ENCODE data around the gene RALGDS.
A peak's percentile ranks its signal among the peaks of the same experiment; 100 is the strongest.
"Not testable (repeated sequence)": the region's sequence is repeated elsewhere in the genome, so short reads cannot be mapped to it uniquely, and the experiment has no call there.

RALGDS gene

DNA sequence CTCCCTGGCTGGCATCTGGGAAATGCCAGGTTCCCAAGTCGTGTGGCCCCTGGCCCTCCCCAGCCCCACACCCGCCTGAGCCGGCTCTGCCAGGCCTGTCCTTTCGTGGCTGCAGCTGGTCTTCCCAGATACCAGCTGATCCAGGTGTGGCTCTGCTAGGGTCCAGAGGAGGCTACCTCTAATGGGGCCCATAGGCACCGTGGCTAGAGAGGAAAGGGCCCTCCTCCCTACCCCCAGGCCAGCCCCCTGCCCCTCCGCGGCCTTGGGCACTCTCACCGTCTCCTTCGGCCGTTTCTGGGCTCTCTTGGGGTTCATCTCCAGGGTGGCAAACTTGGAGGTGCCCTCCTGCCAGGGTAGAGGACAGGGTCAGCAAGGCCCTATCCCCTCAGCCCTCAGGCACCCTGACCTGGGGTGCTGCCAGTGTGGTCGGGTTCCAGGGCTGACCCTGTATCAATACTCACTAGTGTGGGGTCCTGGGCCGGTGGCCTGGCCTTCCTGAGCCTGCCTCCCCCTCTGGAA lies 17.0 kb downstream of the RALGDS start:
- DNase-seq = no peak

GRCh38 chr9:133103183-133103986 lies 17.7 kb downstream of the RALGDS start:
- DNase-seq = peak; percentile 68 to 72

- no peak for DNase-seq
Observed at GRCh38 chr9:133102190-133103021, 18.6 kb downstream of the RALGDS start.

- no peak for DNase-seq
Observed at GRCh38 chr9:133101356-133102189, 19.5 kb downstream of the RALGDS start.

DNA sequence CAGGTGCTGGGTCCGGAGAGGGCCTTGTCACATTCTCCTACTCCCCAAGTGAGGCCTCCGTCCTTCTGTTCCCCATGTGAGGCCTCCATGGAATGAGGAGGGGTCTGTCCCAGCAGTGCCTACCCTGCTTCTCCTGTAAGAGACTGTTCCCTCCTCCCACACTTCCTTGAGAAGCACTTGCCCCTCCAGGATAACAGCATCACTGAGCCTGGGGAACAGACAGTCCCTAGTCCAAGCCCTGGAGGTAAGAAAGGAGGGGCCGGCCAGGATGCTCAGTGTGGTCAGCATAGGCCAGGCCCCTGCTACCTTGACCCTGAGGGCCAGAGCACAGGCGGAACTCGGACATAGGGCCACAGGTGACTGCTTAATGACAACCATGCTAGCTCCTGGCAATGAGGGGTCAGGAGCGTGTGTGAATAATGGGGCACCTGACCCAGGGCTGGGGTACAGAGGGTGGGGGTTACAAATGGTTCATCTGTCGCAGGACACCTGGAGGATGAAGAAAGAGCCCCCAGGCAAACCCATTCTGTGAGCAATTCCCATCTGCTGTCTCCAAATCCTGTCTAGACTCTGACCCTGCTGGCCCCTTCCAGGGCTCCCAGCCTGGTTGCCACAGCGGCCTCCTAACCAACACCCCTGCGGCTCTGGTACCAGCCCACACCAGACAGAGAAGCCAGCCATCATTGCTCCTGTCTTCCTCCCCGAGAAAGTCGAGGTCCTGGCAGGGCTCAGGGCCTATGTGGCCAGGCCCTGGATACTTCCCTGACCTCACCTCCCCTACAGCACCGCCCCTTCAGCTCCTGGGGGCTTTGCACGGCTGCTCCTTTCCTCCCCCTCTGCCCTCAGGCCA lies 20.3 kb downstream of the RALGDS start:
- DNase-seq = no peak

DNA sequence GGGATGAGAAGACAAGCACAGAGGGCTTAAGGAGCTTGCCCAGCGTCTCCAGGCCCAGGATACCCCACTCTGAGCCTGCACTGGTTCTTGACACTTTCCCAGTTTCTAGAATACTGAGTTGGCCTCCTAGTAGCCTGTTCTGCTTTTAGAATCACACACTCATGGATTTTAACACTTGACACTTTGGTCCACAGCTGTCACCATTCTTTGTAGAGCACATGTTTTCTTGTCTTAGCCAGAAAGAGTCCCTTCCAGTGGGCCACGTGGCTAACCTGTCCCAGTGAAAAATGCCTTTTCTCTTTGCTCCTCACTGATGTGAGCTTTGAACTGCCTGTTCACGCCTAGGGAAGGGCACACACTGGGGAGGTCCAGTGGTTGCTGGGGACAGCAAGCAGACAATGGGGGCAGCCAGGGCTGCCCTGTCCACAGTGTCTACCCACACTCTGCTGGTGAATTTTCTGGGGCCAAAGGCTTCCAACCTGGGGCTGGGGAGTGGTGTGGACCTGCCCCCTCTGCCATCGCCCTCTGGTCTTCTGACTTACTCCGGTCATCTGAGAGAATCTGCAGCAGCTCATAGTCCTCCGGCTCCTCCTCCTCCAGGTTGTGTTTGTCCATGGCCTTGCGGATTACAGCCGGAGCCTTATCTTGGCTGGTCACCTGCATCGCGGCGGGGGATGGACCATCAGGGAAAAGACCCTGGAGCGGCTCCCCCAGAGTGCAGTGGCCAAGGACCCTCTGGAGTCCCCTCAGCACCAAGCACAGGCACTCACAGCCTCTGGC lies 21.1 kb downstream of the RALGDS start:
- DNase-seq = no peak

GRCh38 chr9:133098871-133099270 lies 22.2 kb downstream of the RALGDS start:
- no peak for DNase-seq

GRCh38 chr9:133098104-133098754 lies 22.8 kb downstream of the RALGDS start:
- DNase-seq = no peak

DNA sequence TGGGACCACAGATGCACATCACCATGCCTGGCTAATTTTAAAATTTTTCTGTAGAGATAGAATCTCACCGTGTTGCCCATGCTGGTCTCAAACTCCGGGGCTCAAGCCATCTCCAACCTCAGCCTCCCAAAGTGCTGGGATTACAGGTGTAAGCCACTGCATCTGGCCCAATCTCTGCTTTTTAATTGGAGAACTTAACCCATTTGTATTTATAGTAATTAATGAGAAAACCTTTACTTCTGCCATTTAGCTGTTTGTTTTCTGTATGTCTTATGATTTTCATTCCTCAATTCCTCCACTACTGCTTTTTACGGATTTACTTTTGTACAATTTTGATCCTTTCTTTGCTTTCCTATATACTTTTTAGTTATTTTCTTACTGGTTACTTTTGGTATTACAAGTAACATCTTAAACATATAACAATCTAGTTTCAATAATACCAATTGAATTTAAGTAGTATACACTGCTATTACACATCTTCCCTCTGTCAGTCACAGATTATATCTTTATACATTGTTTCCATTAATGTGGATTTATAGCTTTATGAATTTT lies 26.1 kb downstream of the RALGDS start:
- DNase-seq = no peak

DNA sequence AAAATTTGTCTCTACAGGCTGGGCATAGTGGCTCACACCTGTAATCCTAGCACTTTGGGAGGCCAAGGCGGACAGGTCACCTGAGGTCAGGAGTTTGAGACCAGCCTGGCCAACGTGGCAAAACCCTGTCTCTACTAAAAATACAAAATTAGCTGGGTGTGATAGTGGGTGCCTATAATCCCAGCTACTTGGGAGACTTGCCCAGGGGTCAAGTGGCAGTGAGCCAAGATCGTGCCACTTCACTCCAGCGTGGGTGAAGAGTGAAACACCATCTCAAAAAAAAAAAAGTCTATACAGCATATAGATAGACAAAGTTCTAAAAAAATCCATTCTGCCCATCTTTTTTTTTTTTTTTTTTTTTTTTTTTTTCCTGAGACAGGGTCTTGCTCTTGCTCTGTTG lies 26.7 kb downstream of the RALGDS start:
- not testable (repeated sequence) for DNase-seq

- DNase-seq = no peak
Observed at GRCh38 chr9:133090752-133091385, 30.2 kb downstream of the RALGDS start.

GRCh38 chr9:133090187-133090586 lies 30.9 kb downstream of the RALGDS start:
- DNase-seq = no peak

GRCh38 chr9:133089271-133089671 lies 31.8 kb downstream of the RALGDS start:
- no peak for DNase-seq

DNA sequence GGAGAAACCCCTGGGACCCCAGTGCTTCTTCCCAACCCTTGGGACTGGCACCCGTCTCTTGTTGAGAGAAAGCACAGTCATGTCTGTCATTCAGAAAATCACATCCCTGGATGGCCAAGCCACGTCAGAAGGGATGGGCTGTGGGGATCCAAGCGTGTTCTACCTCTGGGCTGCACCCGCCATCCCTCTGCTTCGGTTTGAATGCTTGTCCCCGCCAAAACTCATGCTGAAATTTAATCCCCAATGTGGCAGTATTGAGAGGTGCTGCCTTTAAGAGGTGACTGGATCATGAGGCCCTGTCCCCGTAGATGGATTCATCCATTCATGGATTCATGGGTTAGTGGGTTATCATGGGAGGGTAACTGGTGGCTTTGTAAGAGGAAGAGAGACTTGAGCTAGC lies 32.3 kb downstream of the RALGDS start:
- no peak for DNase-seq

GRCh38 chr9:133088146-133088750 lies 32.8 kb downstream of the RALGDS start:
- DNase-seq = no peak

GRCh38 chr9:133087429-133088145 lies 33.5 kb downstream of the RALGDS start:
- no peak for DNase-seq

DNA sequence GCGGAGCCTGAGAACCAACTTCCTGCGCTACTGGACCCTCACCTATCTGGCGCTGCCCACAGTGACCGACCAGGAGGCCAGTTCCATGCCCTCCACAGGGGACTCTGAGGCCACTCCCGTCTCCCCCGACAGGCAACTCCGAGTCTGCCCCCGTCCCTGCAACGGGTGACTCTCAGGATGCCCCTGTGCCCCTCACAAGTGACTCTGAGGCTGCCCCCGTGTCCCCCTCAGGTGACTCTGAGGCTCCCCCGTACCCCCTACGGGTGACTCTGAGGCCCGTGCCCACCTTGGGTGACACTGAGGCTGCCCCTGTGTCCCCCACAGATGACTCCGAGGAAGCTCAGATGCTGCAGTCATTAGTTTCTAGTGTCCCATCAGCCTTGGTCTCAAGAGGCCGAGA lies 34.1 kb downstream of the RALGDS start:
- no peak for DNase-seq

DNA sequence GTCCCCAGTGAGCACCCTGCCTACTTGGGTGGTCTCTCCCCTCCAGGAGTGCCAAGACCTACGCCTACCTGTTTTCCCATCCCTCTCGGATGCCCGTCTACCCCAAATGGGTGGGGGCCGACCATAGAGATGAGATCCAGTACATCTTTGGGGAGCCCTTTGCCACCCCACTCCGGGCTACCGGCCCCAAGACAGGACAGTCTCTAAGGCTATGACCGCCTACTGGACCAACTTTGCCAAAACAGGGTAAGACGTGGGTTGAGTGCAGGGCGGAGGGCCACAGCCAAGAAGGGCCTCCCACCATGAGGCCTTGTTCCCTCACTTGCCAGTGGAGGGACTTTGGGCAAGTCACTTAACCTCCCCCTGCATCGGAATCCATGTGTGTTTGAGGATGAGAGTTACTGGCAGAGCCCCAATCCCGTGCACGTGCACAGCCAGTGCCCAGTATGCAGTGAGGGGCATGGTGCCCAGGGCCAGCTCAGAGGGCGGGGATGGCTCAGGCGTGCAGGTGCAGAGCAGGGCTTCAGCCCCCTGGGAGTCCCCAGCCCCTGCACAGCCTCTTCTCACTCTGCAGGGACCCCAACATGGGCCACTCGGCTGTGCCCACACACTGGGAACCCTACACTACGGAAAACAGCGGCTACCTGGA lies 34.7 kb downstream of the RALGDS start:
- DNase-seq = not testable (repeated sequence)
